HepG2 (cell line): ENCODE data around the gene AKAP12. TPM values are rescaled to one million over a fixed set of nuclear protein-coding genes. Genes with fewer than 3 reads are reported as not detected.

Experiments used
- ATAC-seq: fragments of 200-7000 bp; cut with Tn5 transposase; 3 replicates; pipeline ENCODE4 v1.9.1; 2020; ENCODE audit warnings: mild to moderate bottlenecking, moderate library complexity
- BruUV-seq: library from RNA; stranded (reverse); fragments of 400-500 nt; replicated peaks from 2 replicates; lab custom pipeline; 2021; lab: Mats Ljungman, UMichigan
- CTCF ChIA-PET: fragments of 300-600 bp; formaldehyde crosslinking; extraction: SDS; loops from one replicate; lab custom pipeline; 2021; ENCODE audit warnings: low total read pairs, inconsistent platforms, low intra/inter-chr PET ratio; lab: Yijun Ruan, JAX
- POLR2A ChIA-PET: fragments of 350-600 bp; sonication (Branson Sonifier 250); formaldehyde crosslinking; loops from one replicate; lab custom pipeline; 2020; ENCODE audit warnings: antibody characterized with exemption, inconsistent platforms; lab: Yijun Ruan, JAX
- DNase-seq: peaks from one replicate; pipeline ENCODE4 v3.0.0-alpha.2; 2015; ENCODE audit warnings: low spot score
- FAIRE-seq: peaks from 3 replicates; lab custom pipeline; 2011; peaks lifted over from hg19 to GRCh38; lab: Jason Lieb, UNC
- H2AFZ ChIP-seq: one replicate; pipeline ENCODE4 v1.6.1; 2011; ENCODE audit warnings: low read length, inconsistent platforms
- H3K27ac ChIP-seq: fragments of 300-600 bp; 3 replicates; pipeline ENCODE4 v1.8.0; 2011; ENCODE audit warnings: mixed run types, mild to moderate bottlenecking, mixed read lengths, low read length, inconsistent platforms; ENCODE audit not compliant: insufficient read depth; ENCODE audit errors: extremely low read length
- H3K27me3 ChIP-seq, 2 experiments: fragments of 200-600 bp in 1 of 2; 2 replicates in 1 of 2; 3 replicates in 1 of 2; pipeline versions ENCODE4 v1.6.0 to v1.8.0; 2011; ENCODE audit warnings: low read length in 2 of 2, mild to moderate bottlenecking in 2 of 2, moderate library complexity in 2 of 2, inconsistent platforms in 1 of 2; ENCODE audit not compliant: insufficient read depth in 2 of 2, control insufficient read depth in 1 of 2
- H3K36me3 ChIP-seq, 2 experiments: fragments of 200-600 bp in 1 of 2; replicated peaks in 1 of 2; 2 replicates in 1 of 2; 3 replicates in 1 of 2; pipeline versions ENCODE4 v1.5.1 to v1.8.0; 2011; ENCODE audit warnings: low read length in 2 of 2, inconsistent platforms in 1 of 2; ENCODE audit not compliant: insufficient read depth in 2 of 2, control insufficient read depth in 1 of 2
- H3K4me1 ChIP-seq: 2 replicates; pipeline ENCODE4 v1.5.1; 2012; ENCODE audit warnings: low read length, inconsistent platforms; ENCODE audit not compliant: insufficient read depth
- H3K4me2 ChIP-seq: 2 replicates; pipeline ENCODE4 v1.6.0; 2011; ENCODE audit warnings: low read depth, low read length, inconsistent platforms
- H3K4me3 ChIP-seq, 3 experiments: fragments of 200-600 bp in 1 of 3; sonication (generic), shearing (Covaris generic) in 1 of 3; replicated peaks in 1 of 3; 2 replicates each; pipeline ENCODE4 v1.5.1; 2011 to 2016; ENCODE audit warnings: low read length in 3 of 3, inconsistent platforms in 2 of 3, low read depth in 2 of 3, mild to moderate bottlenecking in 2 of 3, control low read depth in 1 of 3, mixed read lengths in 1 of 3; ENCODE audit not compliant: insufficient read depth in 1 of 3
- H3K79me2 ChIP-seq: one replicate; pipeline ENCODE4 v1.6.1; 2011; ENCODE audit warnings: low read length, inconsistent platforms; ENCODE audit not compliant: insufficient read depth
- H3K9ac ChIP-seq: 2 replicates; pipeline ENCODE4 v1.6.0; 2011; ENCODE audit warnings: mild to moderate bottlenecking, low read depth, low read length, inconsistent platforms; ENCODE audit not compliant: insufficient read depth
- H3K9me3 ChIP-seq: 2 replicates; pipeline ENCODE4 v1.5.1; 2012; ENCODE audit warnings: mild to moderate bottlenecking, low read length
- H4K20me1 ChIP-seq: 2 replicates; pipeline ENCODE4 v1.6.0; 2011; ENCODE audit warnings: inconsistent platforms, mild to moderate bottlenecking, low read length, moderate library complexity; ENCODE audit not compliant: insufficient read depth
- AGO2 ChIP-seq: fragments of 200-400 bp; formaldehyde crosslinking; optimal IDR thresholded peaks from 2 replicates; pipeline ENCODE3; 2017; ENCODE audit warnings: mild to moderate bottlenecking, low read depth, low read length, moderate library complexity
- ATF7 ChIP-seq, 2 experiments: fragments of 450-650 bp in 1 of 2; sonication (generic) in 1 of 2; formaldehyde crosslinking in 1 of 2; IDR thresholded peaks; 2 replicates each; pipeline versions ENCODE4 v1.4.0 to v1.6.1; 2016 to 2020; ENCODE audit warnings: antibody characterized with exemption in 1 of 2, mild to moderate bottlenecking in 1 of 2, missing genetic modification reagents in 1 of 2
- DNMT1 ChIP-seq: sonication (generic); formaldehyde crosslinking; IDR thresholded peaks from 2 replicates; pipeline ENCODE4 v1.5.1; 2020; ENCODE audit warnings: mild to moderate bottlenecking, missing genetic modification reagents
- HNF4G ChIP-seq, 2 experiments: sonication (generic) in 1 of 2; formaldehyde crosslinking in 1 of 2; IDR thresholded peaks; 2 replicates each; pipeline versions ENCODE4 v1.4.0 to v1.6.1; 2011 to 2020; ENCODE audit warnings: borderline replicate concordance in 2 of 2, low read depth in 2 of 2, mild to moderate bottlenecking in 2 of 2, low read length in 1 of 2, missing genetic modification reagents in 1 of 2, moderate library complexity in 1 of 2
- KLF11 ChIP-seq: IDR thresholded peaks from 2 replicates; pipeline ENCODE4 v1.6.1; 2016; ENCODE audit warnings: missing compliant biosample characterization
- MXD1 ChIP-seq: sonication (generic); formaldehyde crosslinking; IDR thresholded peaks from 2 replicates; pipeline ENCODE4 v1.4.0; 2020; ENCODE audit warnings: mild to moderate bottlenecking, missing genetic modification reagents
- MXD4 ChIP-seq: IDR thresholded peaks from 2 replicates; pipeline ENCODE4 v1.6.1; 2016; ENCODE audit warnings: mild to moderate bottlenecking, missing biosample characterization, missing genetic modification reagents
- RAD51 ChIP-seq: fragments of 450-650 bp; IDR thresholded peaks from 2 replicates; pipeline ENCODE4 v1.6.1; 2016; ENCODE audit warnings: borderline replicate concordance
- REL ChIP-seq: sonication (generic); formaldehyde crosslinking; conservative IDR thresholded peaks from 2 replicates; pipeline ENCODE4 v1.8.0; 2022; ENCODE audit warnings: mild to moderate bottlenecking, missing genetic modification reagents, moderate library complexity
- SAP130 ChIP-seq: IDR thresholded peaks from 2 replicates; pipeline ENCODE4 v1.6.1; 2016; ENCODE audit warnings: low read depth
- TGIF2 ChIP-seq: IDR thresholded peaks from 2 replicates; pipeline ENCODE4 v1.6.1; 2016; ENCODE audit warnings: control low read depth, missing compliant biosample characterization
- THAP7 ChIP-seq: sonication (generic); formaldehyde crosslinking; IDR thresholded peaks from 2 replicates; pipeline ENCODE4 v1.8.1; 2023; ENCODE audit warnings: mild to moderate bottlenecking, missing genetic modification reagents
- ZFP1 ChIP-seq: IDR thresholded peaks from 2 replicates; pipeline ENCODE4 v1.6.1; 2016
- ZNF503 ChIP-seq: sonication (generic); formaldehyde crosslinking; IDR thresholded peaks from 2 replicates; pipeline ENCODE4 v1.4.0; 2020; ENCODE audit warnings: missing genetic modification reagents
- ZNF766 ChIP-seq: sonication (generic); formaldehyde crosslinking; IDR thresholded peaks from 2 replicates; pipeline ENCODE4 v1.5.0; 2020; ENCODE audit warnings: missing genetic modification reagents, borderline replicate concordance
- WGBS: methylation state at CpG from one replicate; pipeline ENCODE4 v1.1.6; 2017; ENCODE audit warnings: low lambda C conversion rate; 5-methylcytosine and 5-hydroxymethylcytosine counted together
- in situ Hi-C: cut with HindIII; loops from 2 replicates; pipeline ENCODE4 v1.10.0; 2017; ENCODE audit warnings: low pct_unique_long_range_greater_than_20kb; ENCODE audit not compliant: extremely low pct_ligation_motif_present
- intact Hi-C: fragments of 100-400 bp; cut with micrococcal nuclease; formaldehyde crosslinking; loops from one replicate; pipeline ENCODE4 v1.10.0; 2022; ENCODE audit not compliant: unreplicated experiment
- polyA plus RNA-seq, 8 experiments: library from polyadenylated mRNA; depleted of rRNA in 3 of 8; stranded (reverse) in 7 of 8; unstranded in 1 of 8; fragments of >200 nt; fragmentation: Illumina TruSeq in 4 of 8; extraction: Trizol in 4 of 8; gene quantifications; 2 replicates each; pipeline versions ENCODE4 v1.2.1 to v1.2.3, GENCODE V29; 2011 to 2016; ENCODE audit warnings: low read depth in 4 of 8, missing spikeins in 1 of 8, mixed read lengths in 1 of 8; ENCODE audit not compliant: insufficient read depth in 1 of 8
- total RNA-seq, 5 experiments: library from RNA; depleted of rRNA; stranded (reverse); fragments of >200 nt; fragmentation: Illumina TruSeq; extraction: Trizol; gene quantifications; 2 replicates each; pipeline ENCODE4 v1.2.3, GENCODE V29; 2016; ENCODE audit warnings: low read depth in 1 of 5

The AKAP12 gene
- total and polyA plus RNA-seq, 2 of the 13 experiments (the other 11 are each of a cell fraction or from before 2014, with no cell fraction given) = 10.6 to 19.0 TPM

- no peaks in the 10 kb centered on the region; a peak in 1 of 5 replicates for H3K27me3 ChIP-seq
- TF ChIP-seq MXD4 (CRISPR knock-in tag) (no peak), ZFP1 (no peak), RAD51 (no peak), ZNF503 (no peak), DNMT1 (CRISPR knock-in tag) (no peak), ATF7 (IDR thresholded peaks at IDR 0.05) (no peak), ATF7 (CRISPR knock-in tag; IDR thresholded peaks at IDR 0.05) (no peak), MXD1 (CRISPR knock-in tag) (no peak), THAP7 (CRISPR knock-in tag) (no peak), REL (CRISPR knock-in tag) (no peak), HNF4G (IDR thresholded peaks at IDR 0.05; ENCODE audit: borderline replicate concordance, low read depth, low read length) (no peak), HNF4G (CRISPR knock-in tag; IDR thresholded peaks at IDR 0.05; ENCODE audit: borderline replicate concordance, low read depth) (no peak), SAP130 (CRISPR knock-in tag) (no peak), ZNF766 (no peak), AGO2 (no peak), KLF11 (CRISPR knock-in tag) (no peak), TGIF2 (CRISPR knock-in tag) (no peak)
- H3K4me1 ChIP-seq = no peaks in the 10 kb centered on the region; the same call in 1 of the 2 replicates
- 24% methylated on average over 11 of the region's 11 CpGs for WGBS
- no peaks in the 10 kb centered on the region for H3K79me2 ChIP-seq
- intact Hi-C loops = loop anchor here (10.0 kb wide), 1 partner anchor 855 kb away; no protein-coding TSS in a partner anchor
- no peaks in the 10 kb centered on the region for H4K20me1 ChIP-seq
- H3K9ac ChIP-seq = no peak overlapping the region
- H3K27ac ChIP-seq = no peak overlapping the region
- FAIRE-seq (no peak), DNase-seq (no peak), ATAC-seq (no peak)
- ChIA-PET CTCF (no interaction called here), POLR2A (no interaction called here)
- in situ Hi-C loops = no loop called here
- H3K9me3 ChIP-seq = no peaks in the 10 kb centered on the region
- no peaks in the 10 kb centered on the region for H3K36me3 ChIP-seq
- BruUV-seq = no TSS peak
- H3K4me2 ChIP-seq = no peak overlapping the region
- no peak overlapping the region for H2AFZ ChIP-seq
- H3K4me3 ChIP-seq = no peak overlapping the region
Observed at GRCh38 chr6:151229401-151230276, 10.1 kb upstream of the AKAP12 start.
